ENCODE results near the gene CDH13. TPM values are rescaled to one million over a fixed set of nuclear protein-coding genes. Genes with fewer than 3 reads are reported as not detected.

Gene CDH13
- total and polyA plus RNA-seq, 9 of the 15 experiments (the other 6 are each of a cell fraction or from before 2014, with no cell fraction given): 0.03 TPM; not detected in 8

- Histone ChIP-seq H3K9ac (ENCODE audit: insufficient read depth in 1 of 2, low read depth in 2 of 2, low read length in 2 of 2) (no peak overlapping the region), H3K4me3 (no peak overlapping the region), H3K27ac (ENCODE audit: extremely low read depth, low read depth, low read length) (no peak overlapping the region; the same call in 2 of the 3 replicates), H3K36me3 (ENCODE audit: control insufficient read depth, insufficient read depth, low read length) (no peaks in the 10 kb centered on the region), H2AFZ (ENCODE audit: low read depth, low read length) (no peak overlapping the region), H3K9me1 (ENCODE audit: control insufficient read depth, insufficient read depth, low read length) (no peaks in the 10 kb centered on the region), H3K79me2 (ENCODE audit: control insufficient read depth, insufficient read depth, low read length) (no peaks in the 10 kb centered on the region), H3K4me1 (replicated peaks in 1 of 2; ENCODE audit: control insufficient read depth in 2 of 2, insufficient read depth in 2 of 2, low read length in 2 of 2) (no peaks in the 10 kb centered on the region), H3K4me2 (ENCODE audit: insufficient read depth, low read length) (no peak overlapping the region), H4K20me1 (replicated peaks; ENCODE audit: control insufficient read depth, insufficient read depth, low read length) (no peaks in the 10 kb centered on the region; the same call in 1 of the 2 replicates), H3K27me3 (ENCODE audit: control insufficient read depth in 2 of 2, insufficient read depth in 2 of 2, low read length in 2 of 2) (peaks cover 49 to 52% of the 10 kb centered on the region in 2 experiments), H3K9me3 (replicated peaks; ENCODE audit: control insufficient read depth, insufficient read depth, low read depth, low read length) (no peaks in the 10 kb centered on the region)
- no TSS peak for BruUV-seq (replicated peaks)
- ATAC-seq: no peak
- TF ChIP-seq RFX1 (IDR thresholded peaks at IDR 0.05) (peak; percentile 63), BRF1 (IDR thresholded peaks at IDR 0.05; ENCODE audit: borderline replicate concordance, extremely low read depth, insufficient read length) (no peak)
- WGBS (ENCODE audit: insufficient coverage, low coverage, missing lambda C conversion rate): under 1% methylated on average over 10 of the region's 10 CpGs
- ChIA-PET CTCF (ENCODE audit: low intra/inter-chr PET ratio) (interaction anchor here (0.6 kb wide), 1 partner anchor 631 kb away, joined by 3 read pairs; no protein-coding TSS in a partner anchor), POLR2A (interaction anchor here (1.0 kb wide), 2 partner anchors 10 to 12 kb away, joined by 4 read pairs; no protein-coding TSS in a partner anchor)
- DNase-seq (ENCODE audit: extremely low read depth in 1 of 4, low spot score in 3 of 4): no peak
- intact Hi-C loops (cut with micrococcal nuclease): no loop called here
- FAIRE-seq: no peak
- in situ Hi-C loops (cut with MboI): no loop called here
These were observed 1168.2 kb downstream of the CDH13 start for GRCh38 chr16:83794860-83795554.

- no peak for FAIRE-seq
- Histone ChIP-seq H4K20me1 (replicated peaks; ENCODE audit: control insufficient read depth, insufficient read depth, low read length) (no peaks in the 10 kb centered on the region; the same call in 1 of the 2 replicates), H3K4me2 (ENCODE audit: insufficient read depth, low read length) (no peak overlapping the region), H3K27me3 (ENCODE audit: control insufficient read depth in 2 of 2, insufficient read depth in 2 of 2, low read length in 2 of 2) (peaks cover 49 to 53% of the 10 kb centered on the region in 2 experiments), H3K27ac (ENCODE audit: extremely low read depth, low read depth, low read length) (no peak overlapping the region), H3K36me3 (ENCODE audit: control insufficient read depth, insufficient read depth, low read length) (no peaks in the 10 kb centered on the region), H3K9me3 (replicated peaks; ENCODE audit: control insufficient read depth, insufficient read depth, low read depth, low read length) (no peaks in the 10 kb centered on the region), H3K9ac (ENCODE audit: insufficient read depth in 1 of 2, low read depth in 2 of 2, low read length in 2 of 2) (no peak overlapping the region), H3K4me1 (replicated peaks in 1 of 2; ENCODE audit: control insufficient read depth in 2 of 2, insufficient read depth in 2 of 2, low read length in 2 of 2) (no peaks in the 10 kb centered on the region), H2AFZ (ENCODE audit: low read depth, low read length) (no peak overlapping the region), H3K9me1 (ENCODE audit: control insufficient read depth, insufficient read depth, low read length) (no peaks in the 10 kb centered on the region), H3K4me3 (no peak overlapping the region), H3K79me2 (ENCODE audit: control insufficient read depth, insufficient read depth, low read length) (no peaks in the 10 kb centered on the region)
- 0% methylated on average over 9 of the region's 9 CpGs for WGBS (ENCODE audit: insufficient coverage, low coverage, missing lambda C conversion rate)
- no peak for DNase-seq (ENCODE audit: extremely low read depth in 1 of 4, low spot score in 3 of 4)
- intact Hi-C loops (cut with micrococcal nuclease): no loop called here
- BruUV-seq (replicated peaks): no TSS peak
- in situ Hi-C loops (cut with MboI): no loop called here
- no peak for ATAC-seq
- ChIA-PET CTCF (ENCODE audit: low intra/inter-chr PET ratio) (no interaction called here), POLR2A (interaction anchor here (0.7 kb wide), 1 partner anchor 15 kb away, joined by 4 read pairs; no protein-coding TSS in a partner anchor)
- no peak for TF ChIP-seq POLR2AphosphoS5 (IDR thresholded peaks at IDR 0.05; ENCODE audit: control insufficient read depth, insufficient read depth, low read depth, low read length)
- no peak for TF ChIP-seq ATF3 (IDR thresholded peaks at IDR 0.05)
- no peak for TF ChIP-seq ATF3 (CRISPR knock-in tag; conservative IDR thresholded peaks at IDR 0.05)
- TF ChIP-seq ZFP36 (IDR thresholded peaks at IDR 0.05; ENCODE audit: low read depth, low read length, partially characterized antibody): no peak
- TF ChIP-seq SMAD4 (CRISPR knock-in tag; conservative IDR thresholded peaks at IDR 0.05): no peak
- TF ChIP-seq ZNF512 (tag; IDR thresholded peaks at IDR 0.05): no peak
- no peak for TF ChIP-seq CREB1 (IDR thresholded peaks at IDR 0.05)
- no peak for TF ChIP-seq CREB1 (CRISPR knock-in tag; IDR thresholded peaks at IDR 0.05)
- no peak for TF ChIP-seq HOMEZ (CRISPR knock-in tag; IDR thresholded peaks at IDR 0.05)
These were observed 1170.2 kb downstream of the CDH13 start for GRCh38 chr16:83797013-83797412.

Data from K562 (cell line).